Activated T-cell treated with anti-CD3 and anti-CD28 coated beads, Interleukin-2, amount 50 U/mL, for 4 hours (primary cell): ENCODE results near the gene MACROD2. TPM values are rescaled to one million over a fixed set of nuclear protein-coding genes. Genes with fewer than 3 reads are reported as not detected.
"Not testable (repeated sequence)": the region's sequence is repeated elsewhere in the genome, so short reads cannot be mapped to it uniquely, and the experiment has no call there.

ENCODE experiments used
- ATAC-seq, 2 donors: fragments of 200-7000 bp; cut with Tn5 transposase; one replicate each; pipeline ENCODE4 v1.10.0; 2021
- DNase-seq: peaks from one replicate; pipeline ENCODE4 v3.0.0-alpha.2; 2020
- H3K27me3 Mint-ChIP-seq: one replicate; pipeline ENCODE4 v1.8.0; 2021; ENCODE audit warnings: low read depth, mixed read lengths
- H3K36me3 Mint-ChIP-seq: one replicate; pipeline ENCODE4 v1.8.0; 2022; ENCODE audit warnings: mixed read lengths; ENCODE audit not compliant: insufficient read depth
- H3K4me1 Mint-ChIP-seq: one replicate; pipeline ENCODE4 v1.8.0; 2021; ENCODE audit warnings: low read depth, mixed read lengths
- H3K4me3 Mint-ChIP-seq: one replicate; pipeline ENCODE4 v1.8.0; 2021; ENCODE audit warnings: mild to moderate bottlenecking, moderate library complexity, mixed read lengths
- H3K9me3 Mint-ChIP-seq: one replicate; pipeline ENCODE4 v1.8.0; 2021; ENCODE audit warnings: mixed read lengths
- total RNA-seq, 3 donors: library from RNA; stranded (reverse); gene quantifications; one replicate each; pipeline ENCODE4 v1.2.1, GENCODE V29; 2021

Gene MACROD2
- total RNA-seq, 3 donors from 2014 or later: 0.10 TPM; not detected in 2

GRCh38 chr20:15512916-15513315, 1517.6 kb downstream of the MACROD2 start:
- DNase-seq: no peak
- no peak for ATAC-seq
- no peaks in the 10 kb centered on the region for H3K4me1 Mint-ChIP-seq
- no peak overlapping the region for H3K4me3 Mint-ChIP-seq
- H3K36me3 Mint-ChIP-seq: no peaks in the 10 kb centered on the region
- H3K9me3 Mint-ChIP-seq: peaks cover 4% of the 10 kb centered on the region
- H3K27me3 Mint-ChIP-seq: no peaks in the 10 kb centered on the region

- H3K4me1 Mint-ChIP-seq: no peaks in the 10 kb centered on the region
- no peaks in the 10 kb centered on the region for H3K27me3 Mint-ChIP-seq
- peaks cover 4% of the 10 kb centered on the region for H3K9me3 Mint-ChIP-seq
These were observed 1520.4 kb downstream of the MACROD2 start for GRCh38 chr20:15515691-15516090.

GRCh38 chr20:15520930-15521524, 1525.7 kb downstream of the MACROD2 start:
- no peaks in the 10 kb centered on the region for H3K4me1 Mint-ChIP-seq
- H3K9me3 Mint-ChIP-seq: peaks cover 13% of the 10 kb centered on the region
- H3K4me3 Mint-ChIP-seq: no peak overlapping the region
- ATAC-seq (no peak), DNase-seq (no peak)
- no peaks in the 10 kb centered on the region for H3K27me3 Mint-ChIP-seq
- no peaks in the 10 kb centered on the region for H3K36me3 Mint-ChIP-seq

More at GRCh38 chr20:15515691-15516090, 1520.4 kb downstream of the MACROD2 start:
- Mint-ChIP-seq H3K4me3 (no peak overlapping the region), H3K36me3 (no peaks in the 10 kb centered on the region)
- DNase-seq (no peak), ATAC-seq (no peak)

- no peak for ATAC-seq
- Mint-ChIP-seq H3K36me3 (no peaks in the 10 kb centered on the region), H3K27me3 (no peaks in the 10 kb centered on the region), H3K4me3 (no peak overlapping the region), H3K4me1 (no peaks in the 10 kb centered on the region), H3K9me3 (peaks cover 17% of the 10 kb centered on the region)
- no peak for DNase-seq
These were observed 1528.1 kb downstream of the MACROD2 start for GRCh38 chr20:15523400-15523799.

GRCh38 chr20:15528391-15529111, 1533.2 kb downstream of the MACROD2 start:
- H3K9me3 Mint-ChIP-seq: peaks cover 14% of the 10 kb centered on the region
- DNase-seq (no peak), ATAC-seq (no peak)
- no peaks in the 10 kb centered on the region for H3K4me1 Mint-ChIP-seq
- H3K27me3 Mint-ChIP-seq: no peaks in the 10 kb centered on the region
- no peaks in the 10 kb centered on the region for H3K36me3 Mint-ChIP-seq
- H3K4me3 Mint-ChIP-seq: no peak overlapping the region

- Mint-ChIP-seq H3K36me3 (no peaks in the 10 kb centered on the region), H3K9me3 (peaks cover 11% of the 10 kb centered on the region)
These were observed 1540.5 kb downstream of the MACROD2 start for GRCh38 chr20:15535863-15536262.

GRCh38 chr20:15537200-15537599, 1541.9 kb downstream of the MACROD2 start:
- not testable (repeated sequence) for DNase-seq, H3K36me3 Mint-ChIP-seq, H3K4me3 Mint-ChIP-seq, ATAC-seq, H3K4me1 Mint-ChIP-seq, H3K27me3 Mint-ChIP-seq
- H3K9me3 Mint-ChIP-seq: peaks cover 11% of the 10 kb centered on the region

More at GRCh38 chr20:15535863-15536262, 1540.5 kb downstream of the MACROD2 start:
- no peak for ATAC-seq
- no peak overlapping the region for H3K4me3 Mint-ChIP-seq
- H3K4me1 Mint-ChIP-seq: no peaks in the 10 kb centered on the region
- no peaks in the 10 kb centered on the region for H3K27me3 Mint-ChIP-seq
- no peak for DNase-seq

GRCh38 chr20:15542655-15543054, 1547.3 kb downstream of the MACROD2 start:
- Mint-ChIP-seq H3K9me3 (peaks cover 20% of the 10 kb centered on the region), H3K4me1 (no peaks in the 10 kb centered on the region), H3K27me3 (no peaks in the 10 kb centered on the region), H3K4me3 (no peak overlapping the region), H3K36me3 (no peaks in the 10 kb centered on the region)
- DNase-seq (no peak), ATAC-seq (no peak)

- ATAC-seq (no peak), DNase-seq (no peak)
- H3K27me3 Mint-ChIP-seq: no peaks in the 10 kb centered on the region
- no peak overlapping the region for H3K4me3 Mint-ChIP-seq
- H3K9me3 Mint-ChIP-seq: peaks cover 30% of the 10 kb centered on the region
- H3K4me1 Mint-ChIP-seq: no peaks in the 10 kb centered on the region
- no peaks in the 10 kb centered on the region for H3K36me3 Mint-ChIP-seq
These were observed 1549.4 kb downstream of the MACROD2 start for GRCh38 chr20:15544742-15545141.

GRCh38 chr20:15546525-15547023, 1551.3 kb downstream of the MACROD2 start:
- Mint-ChIP-seq H3K36me3 (no peaks in the 10 kb centered on the region), H3K4me3 (no peak overlapping the region), H3K9me3 (peaks cover 25% of the 10 kb centered on the region), H3K27me3 (no peaks in the 10 kb centered on the region), H3K4me1 (no peaks in the 10 kb centered on the region)
- DNase-seq (no peak), ATAC-seq (no peak)

GRCh38 chr20:15547119-15547518, 1551.8 kb downstream of the MACROD2 start:
- DNase-seq (no peak), ATAC-seq (no peak)
- peaks cover 25% of the 10 kb centered on the region for H3K9me3 Mint-ChIP-seq
- no peaks in the 10 kb centered on the region for H3K36me3 Mint-ChIP-seq
- H3K4me1 Mint-ChIP-seq: no peaks in the 10 kb centered on the region
- no peaks in the 10 kb centered on the region for H3K27me3 Mint-ChIP-seq
- no peak overlapping the region for H3K4me3 Mint-ChIP-seq

- peaks cover 39% of the 10 kb centered on the region for H3K9me3 Mint-ChIP-seq
- H3K4me1 Mint-ChIP-seq: no peaks in the 10 kb centered on the region
- no peaks in the 10 kb centered on the region for H3K36me3 Mint-ChIP-seq
- no peaks in the 10 kb centered on the region for H3K27me3 Mint-ChIP-seq
- ATAC-seq (no peak), DNase-seq (no peak)
- no peak overlapping the region for H3K4me3 Mint-ChIP-seq
These were observed 1555.0 kb downstream of the MACROD2 start for GRCh38 chr20:15550116-15550870.

GRCh38 chr20:15555913-15556312, 1560.6 kb downstream of the MACROD2 start:
- no peaks in the 10 kb centered on the region for H3K4me1 Mint-ChIP-seq
- peaks cover 25% of the 10 kb centered on the region for H3K9me3 Mint-ChIP-seq
- DNase-seq: no peak
- no peaks in the 10 kb centered on the region for H3K36me3 Mint-ChIP-seq
- no peak for ATAC-seq
- no peaks in the 10 kb centered on the region for H3K27me3 Mint-ChIP-seq
- no peak overlapping the region for H3K4me3 Mint-ChIP-seq

- no peaks in the 10 kb centered on the region for H3K4me1 Mint-ChIP-seq
- no peaks in the 10 kb centered on the region for H3K36me3 Mint-ChIP-seq
- no peaks in the 10 kb centered on the region for H3K27me3 Mint-ChIP-seq
- no peak overlapping the region for H3K4me3 Mint-ChIP-seq
- ATAC-seq (no peak), DNase-seq (no peak)
- peaks cover 25% of the 10 kb centered on the region for H3K9me3 Mint-ChIP-seq
These were observed 1561.6 kb downstream of the MACROD2 start for GRCh38 chr20:15556869-15557268.
